ENCODE results near the gene PIP4K2A.
A peak's percentile ranks its signal among the peaks of the same experiment; 100 is the strongest.
"Not testable (repeated sequence)": the region's sequence is repeated elsewhere in the genome, so short reads cannot be mapped to it uniquely, and the experiment has no call there.

The PIP4K2A gene

GRCh38 chr10:22515009-22515408, 199.4 kb downstream of the PIP4K2A start:
- no peak for DNase-seq (ENCODE audit: low read depth)
- H3K36me3 ChIP-seq (ENCODE audit: control insufficient read depth, insufficient read depth, low read length, severe bottlenecking), result no peaks in the 10 kb centered on the region
- peaks cover 3% of the 10 kb centered on the region for H3K4me1 ChIP-seq (ENCODE audit: control insufficient read depth, insufficient read depth, low read length)

GRCh38 chr10:22514414-22514758, 200.0 kb downstream of the PIP4K2A start:
- peaks cover 13% of the 10 kb centered on the region for H3K27me3 ChIP-seq (replicated peaks; ENCODE audit: control insufficient read depth, insufficient read depth, low read length)
- H3K4me1 ChIP-seq (ENCODE audit: control insufficient read depth, insufficient read depth, low read length); H3K9me3 ChIP-seq (ENCODE audit: control insufficient read depth, low read length); H3K4me3 ChIP-seq (ENCODE audit: low read length); H3K9ac ChIP-seq (ENCODE audit: low read length); H3K36me3 ChIP-seq (ENCODE audit: control insufficient read depth, insufficient read depth, low read length, severe bottlenecking); DNase-seq (ENCODE audit: low read depth): not testable (repeated sequence)

More at GRCh38 chr10:22515009-22515408, 199.4 kb downstream of the PIP4K2A start:
- H3K9me3 ChIP-seq (ENCODE audit: control insufficient read depth, low read length), result peaks cover 6% of the 10 kb centered on the region
- H3K9ac ChIP-seq (ENCODE audit: low read length), result no peak overlapping the region
- H3K27me3 ChIP-seq (replicated peaks; ENCODE audit: control insufficient read depth, insufficient read depth, low read length), result peaks cover 13% of the 10 kb centered on the region
- no peak overlapping the region for H3K4me3 ChIP-seq (ENCODE audit: low read length)

- peak; percentile 26 for DNase-seq (ENCODE audit: low read depth)
Measured at GRCh38 chr10:22513483-22514413, 200.6 kb downstream of the PIP4K2A start.

GRCh38 chr10:22512015-22512414, 202.4 kb downstream of the PIP4K2A start:
- Histone ChIP-seq H3K27me3 (replicated peaks; ENCODE audit: control insufficient read depth, insufficient read depth, low read length) (peaks cover 13% of the 10 kb centered on the region), H3K9me3 (ENCODE audit: control insufficient read depth, low read length) (peaks cover 10% of the 10 kb centered on the region)
- not testable (repeated sequence) for H3K9ac ChIP-seq (ENCODE audit: low read length); H3K4me3 ChIP-seq (ENCODE audit: low read length); DNase-seq (ENCODE audit: low read depth); H3K4me1 ChIP-seq (ENCODE audit: control insufficient read depth, insufficient read depth, low read length); H3K36me3 ChIP-seq (ENCODE audit: control insufficient read depth, insufficient read depth, low read length, severe bottlenecking)

More at GRCh38 chr10:22513483-22514413, 200.6 kb downstream of the PIP4K2A start:
- H3K9me3 ChIP-seq (ENCODE audit: control insufficient read depth, low read length), result peaks cover 10% of the 10 kb centered on the region
- H3K4me1 ChIP-seq (ENCODE audit: control insufficient read depth, insufficient read depth, low read length); H3K36me3 ChIP-seq (ENCODE audit: control insufficient read depth, insufficient read depth, low read length, severe bottlenecking); H3K4me3 ChIP-seq (ENCODE audit: low read length); H3K9ac ChIP-seq (ENCODE audit: low read length): not testable (repeated sequence)
- H3K27me3 ChIP-seq (replicated peaks; ENCODE audit: control insufficient read depth, insufficient read depth, low read length), result peaks cover 13% of the 10 kb centered on the region

- H3K4me1 ChIP-seq (ENCODE audit: control insufficient read depth, insufficient read depth, low read length); DNase-seq (ENCODE audit: low read depth); H3K4me3 ChIP-seq (ENCODE audit: low read length); H3K9ac ChIP-seq (ENCODE audit: low read length); H3K36me3 ChIP-seq (ENCODE audit: control insufficient read depth, insufficient read depth, low read length, severe bottlenecking): not testable (repeated sequence)
- peaks cover 11% of the 10 kb centered on the region for H3K27me3 ChIP-seq (replicated peaks; ENCODE audit: control insufficient read depth, insufficient read depth, low read length)
- H3K9me3 ChIP-seq (ENCODE audit: control insufficient read depth, low read length), result peaks cover 10% of the 10 kb centered on the region
Measured at GRCh38 chr10:22508214-22508613, 206.2 kb downstream of the PIP4K2A start.

GRCh38 chr10:22505911-22506685, 208.3 kb downstream of the PIP4K2A start:
- Histone ChIP-seq H3K36me3 (ENCODE audit: control insufficient read depth, insufficient read depth, low read length, severe bottlenecking) (no peaks in the 10 kb centered on the region), H3K9me3 (ENCODE audit: control insufficient read depth, low read length) (peaks cover 4% of the 10 kb centered on the region), H3K4me1 (ENCODE audit: control insufficient read depth, insufficient read depth, low read length) (no peaks in the 10 kb centered on the region), H3K9ac (ENCODE audit: low read length) (no peak overlapping the region), H3K27me3 (replicated peaks; ENCODE audit: control insufficient read depth, insufficient read depth, low read length) (peaks cover 11% of the 10 kb centered on the region), H3K4me3 (ENCODE audit: low read length) (no peak overlapping the region)
- DNase-seq (ENCODE audit: low read depth), result no peak

GRCh38 chr10:22504766-22505165, 209.6 kb downstream of the PIP4K2A start:
- DNase-seq (ENCODE audit: low read depth), result no peak
- Histone ChIP-seq H3K4me3 (ENCODE audit: low read length) (no peak overlapping the region), H3K9ac (ENCODE audit: low read length) (no peak overlapping the region), H3K36me3 (ENCODE audit: control insufficient read depth, insufficient read depth, low read length, severe bottlenecking) (no peaks in the 10 kb centered on the region), H3K9me3 (ENCODE audit: control insufficient read depth, low read length) (peaks cover 4% of the 10 kb centered on the region), H3K27me3 (replicated peaks; ENCODE audit: control insufficient read depth, insufficient read depth, low read length) (peaks cover 12% of the 10 kb centered on the region), H3K4me1 (ENCODE audit: control insufficient read depth, insufficient read depth, low read length) (no peaks in the 10 kb centered on the region)

- no peaks in the 10 kb centered on the region for H3K36me3 ChIP-seq (ENCODE audit: control insufficient read depth, insufficient read depth, low read length, severe bottlenecking)
- H3K4me3 ChIP-seq (ENCODE audit: low read length), result no peak overlapping the region
- no peaks in the 10 kb centered on the region for H3K9me3 ChIP-seq (ENCODE audit: control insufficient read depth, low read length)
- H3K9ac ChIP-seq (ENCODE audit: low read length), result no peak overlapping the region
- no peak for DNase-seq (ENCODE audit: low read depth)
- H3K27me3 ChIP-seq (replicated peaks; ENCODE audit: control insufficient read depth, insufficient read depth, low read length), result peaks cover 19% of the 10 kb centered on the region
- no peaks in the 10 kb centered on the region for H3K4me1 ChIP-seq (ENCODE audit: control insufficient read depth, insufficient read depth, low read length)
Measured at GRCh38 chr10:22503315-22504088, 210.9 kb downstream of the PIP4K2A start.

GRCh38 chr10:22501863-22502262, 212.5 kb downstream of the PIP4K2A start:
- H3K9me3 ChIP-seq (ENCODE audit: control insufficient read depth, low read length), result no peaks in the 10 kb centered on the region
- no peak overlapping the region for H3K4me3 ChIP-seq (ENCODE audit: low read length)
- H3K36me3 ChIP-seq (ENCODE audit: control insufficient read depth, insufficient read depth, low read length, severe bottlenecking), result no peaks in the 10 kb centered on the region
- H3K27me3 ChIP-seq (replicated peaks; ENCODE audit: control insufficient read depth, insufficient read depth, low read length), result peaks cover 32% of the 10 kb centered on the region
- DNase-seq (ENCODE audit: low read depth), result no peak
- H3K4me1 ChIP-seq (ENCODE audit: control insufficient read depth, insufficient read depth, low read length), result no peaks in the 10 kb centered on the region
- H3K9ac ChIP-seq (ENCODE audit: low read length), result no peak overlapping the region

GRCh38 chr10:22501413-22501812, 213.0 kb downstream of the PIP4K2A start:
- DNase-seq (ENCODE audit: low read depth), result no peak
- Histone ChIP-seq H3K9me3 (ENCODE audit: control insufficient read depth, low read length) (no peaks in the 10 kb centered on the region), H3K4me3 (ENCODE audit: low read length) (no peak overlapping the region)

More at GRCh38 chr10:22501413-22501812, 213.0 kb downstream of the PIP4K2A start:
- H3K27me3 ChIP-seq (replicated peaks; ENCODE audit: control insufficient read depth, insufficient read depth, low read length), result peaks cover 37% of the 10 kb centered on the region
- H3K36me3 ChIP-seq (ENCODE audit: control insufficient read depth, insufficient read depth, low read length, severe bottlenecking), result no peaks in the 10 kb centered on the region
- no peak overlapping the region for H3K9ac ChIP-seq (ENCODE audit: low read length)
- H3K4me1 ChIP-seq (ENCODE audit: control insufficient read depth, insufficient read depth, low read length), result no peaks in the 10 kb centered on the region
